Measurements from ENCODE around the gene SUMF2.
"Not testable (repeated sequence)": the region's sequence is repeated elsewhere in the genome, so short reads cannot be mapped to it uniquely, and the experiment has no call there.

Gene SUMF2

DNA sequence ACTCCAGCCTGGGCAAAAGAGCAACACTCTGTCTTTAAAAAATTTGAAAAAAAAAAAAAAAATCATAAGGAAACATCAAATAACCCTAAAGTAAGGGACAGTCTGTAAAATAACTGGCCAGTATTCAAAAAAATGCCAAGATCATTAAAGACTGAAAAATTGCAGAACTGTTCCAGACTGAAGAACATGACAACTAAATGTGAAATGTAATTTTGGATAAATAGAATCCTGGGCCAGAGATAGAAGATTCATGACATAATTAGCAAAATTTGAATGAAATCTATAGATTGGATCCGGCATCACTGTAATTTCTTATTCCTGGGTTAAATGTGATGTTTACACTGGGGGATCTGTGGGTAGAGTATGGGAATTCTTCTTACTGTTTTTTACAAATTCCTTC lies 15.8 kb upstream of the SUMF2 start:
- Histone ChIP-seq H3K9ac (ENCODE audit: low read length) (no peak overlapping the region), H3K4me3 (ENCODE audit: insufficient read depth, low read length, poor library complexity, severe bottlenecking) (no peak overlapping the region), H3K9me2 (replicated peaks; ENCODE audit: insufficient read depth, low read length) (no peaks in the 10 kb centered on the region), H3K27me3 (ENCODE audit: low read length) (no peaks in the 10 kb centered on the region), H3F3A (ENCODE audit: insufficient read depth) (0 out of 2 replicates have a peak, but pooled peaks cover 10% of the 10 kb centered on the region), H3K4me2 (ENCODE audit: low read depth, low read length, poor library complexity, severe bottlenecking) (no peak overlapping the region), H3K36me3 (ENCODE audit: low read length) (peaks cover 5% of the 10 kb centered on the region), H3K9me3 (ENCODE audit: insufficient read depth, low read length) (no peaks in the 10 kb centered on the region), H3K27ac (ENCODE audit: low read depth, low read length) (no peak overlapping the region), H3K79me2 (ENCODE audit: insufficient read depth, low read length) (peaks cover 60% of the 10 kb centered on the region), H2AFZ (ENCODE audit: low read depth, low read length, severe bottlenecking) (no peak overlapping the region), H4K20me1 (ENCODE audit: low read depth, low read length) (peaks cover 4% of the 10 kb centered on the region; the same call in 1 of the 2 replicates)
- no peak for TF ChIP-seq CTCF (IDR thresholded peaks at IDR 0.05; ENCODE audit: insufficient read depth, low read length, poor library complexity, severe bottlenecking)

DNA sequence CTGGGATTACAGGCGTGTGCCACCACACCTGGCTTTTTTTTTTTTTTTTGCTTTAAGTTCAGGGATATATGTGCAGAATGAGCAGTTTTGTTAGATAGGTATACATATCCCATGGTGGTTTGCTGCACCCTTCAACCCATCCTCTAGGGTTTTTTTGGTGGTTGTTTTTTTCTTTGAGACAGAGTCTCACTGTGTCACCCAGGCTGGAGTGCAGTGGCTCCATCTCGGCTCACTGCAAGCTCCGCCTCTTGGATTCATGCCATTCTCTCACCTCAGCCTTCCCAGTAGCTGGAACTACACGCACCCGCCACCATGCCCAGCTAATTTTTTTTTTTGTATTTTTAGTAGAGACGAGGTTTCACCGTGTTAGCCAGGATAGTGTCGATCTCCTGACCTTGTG lies 15.3 kb upstream of the SUMF2 start:
- H3K9me3 ChIP-seq (ENCODE audit: insufficient read depth, low read length); H3K4me2 ChIP-seq (ENCODE audit: low read depth, low read length, poor library complexity, severe bottlenecking); H3K27ac ChIP-seq (ENCODE audit: low read depth, low read length); H3K9me2 ChIP-seq (replicated peaks; ENCODE audit: insufficient read depth, low read length); H3K9ac ChIP-seq (ENCODE audit: low read length); H3K36me3 ChIP-seq (ENCODE audit: low read length); H3K4me3 ChIP-seq (ENCODE audit: insufficient read depth, low read length, poor library complexity, severe bottlenecking); H3K27me3 ChIP-seq (ENCODE audit: low read length); H2AFZ ChIP-seq (ENCODE audit: low read depth, low read length, severe bottlenecking); H4K20me1 ChIP-seq (ENCODE audit: low read depth, low read length): not testable (repeated sequence)
- H3K79me2 ChIP-seq (ENCODE audit: insufficient read depth, low read length): peaks cover 65% of the 10 kb centered on the region
- H3F3A ChIP-seq (ENCODE audit: insufficient read depth): peaks cover 15% of the 10 kb centered on the region; the same call in 1 of the 2 replicates

DNA sequence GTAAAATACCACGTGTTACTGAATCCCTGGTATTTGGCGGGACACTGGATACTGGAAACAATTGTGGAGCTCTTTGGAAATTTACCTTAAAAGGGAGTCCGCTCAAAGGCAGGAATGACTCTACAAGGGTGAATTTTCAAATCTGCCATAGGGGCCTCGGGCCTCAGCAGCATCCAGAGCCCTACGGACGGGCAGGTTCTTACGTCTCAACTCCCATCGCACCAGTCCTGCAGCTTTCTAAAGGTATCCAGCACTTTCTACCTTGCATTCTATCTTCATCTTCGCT lies 13.1 kb upstream of the SUMF2 start:
- Histone ChIP-seq H3K27me3 (ENCODE audit: low read length) (no peaks in the 10 kb centered on the region), H3K9ac (ENCODE audit: low read length) (peak overlapping the region; percentile 89), H3F3A (ENCODE audit: insufficient read depth) (peaks cover 23% of the 10 kb centered on the region), H3K9me3 (ENCODE audit: insufficient read depth, low read length) (no peaks in the 10 kb centered on the region), H4K20me1 (ENCODE audit: low read depth, low read length) (peaks cover 6% of the 10 kb centered on the region; the same call in 1 of the 2 replicates), H3K9me2 (replicated peaks; ENCODE audit: insufficient read depth, low read length) (no peaks in the 10 kb centered on the region), H3K4me3 (ENCODE audit: insufficient read depth, low read length, poor library complexity, severe bottlenecking) (peak overlapping the region; percentile 88), H3K79me2 (ENCODE audit: insufficient read depth, low read length) (peaks cover 77% of the 10 kb centered on the region), H3K27ac (ENCODE audit: low read depth, low read length) (peak overlapping the region; percentile 75), H2AFZ (ENCODE audit: low read depth, low read length, severe bottlenecking) (peak overlapping the region; percentile 68), H3K4me2 (ENCODE audit: low read depth, low read length, poor library complexity, severe bottlenecking) (peak overlapping the region; percentile 62), H3K36me3 (ENCODE audit: low read length) (peaks cover 27% of the 10 kb centered on the region)
- no peak for TF ChIP-seq CTCF (IDR thresholded peaks at IDR 0.05; ENCODE audit: insufficient read depth, low read length, poor library complexity, severe bottlenecking)

DNA sequence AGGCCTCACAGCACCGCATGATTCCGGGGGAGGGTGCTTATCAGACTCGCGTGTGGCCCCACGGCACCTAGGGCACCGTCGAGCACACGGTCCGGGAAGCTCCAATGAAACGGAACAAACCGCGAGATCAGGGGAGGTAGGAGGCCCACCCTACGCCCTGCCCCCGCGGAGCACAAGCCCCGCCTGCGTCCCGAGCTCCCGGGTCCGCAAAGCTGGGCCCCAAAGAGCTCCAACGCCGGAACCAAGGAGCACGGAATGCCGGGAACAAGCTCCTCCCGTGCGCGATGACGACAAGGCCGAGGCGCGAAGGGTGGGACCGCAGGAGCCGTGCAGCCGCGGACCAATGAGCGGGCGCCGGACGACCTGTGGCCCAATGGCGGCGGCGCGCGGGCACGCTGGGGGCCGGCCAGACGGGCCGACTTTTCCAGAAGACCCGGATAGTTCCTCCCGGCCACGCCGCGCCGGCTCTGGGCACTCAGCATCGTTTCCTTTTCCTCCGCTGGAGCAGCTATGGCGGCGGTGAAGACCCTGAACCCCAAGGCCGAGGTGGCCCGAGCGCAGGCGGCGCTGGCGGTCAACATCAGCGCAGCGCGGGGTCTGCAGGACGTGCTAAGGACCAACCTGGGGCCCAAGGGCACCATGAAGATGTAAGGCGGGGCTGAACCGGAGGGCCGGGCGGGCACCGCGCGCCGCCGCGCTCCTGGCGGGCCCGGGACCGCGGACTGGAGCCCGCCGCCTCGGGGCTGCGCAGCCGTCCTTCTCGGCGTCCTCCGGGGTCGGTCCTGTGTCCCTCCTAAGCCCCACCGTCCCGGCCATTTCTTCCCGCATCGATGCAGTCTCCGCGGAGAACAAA lies 12.5 kb upstream of the SUMF2 start, which contains the start of the genes CCT6A and PSPH:
Gene CCT6A (plus strand): TSS at position 427 of the 853 bp plus-strand sequence. CDS start 84 bp downstream, at position 511.
Gene PSPH (minus strand): TSS at position 106 of the 853 bp plus-strand sequence. CDS start 30,232 bp downstream, outside the sequence.
- Histone ChIP-seq H3K9me3 (ENCODE audit: insufficient read depth, low read length) (no peaks in the 10 kb centered on the region), H3K4me3 (ENCODE audit: insufficient read depth, low read length, poor library complexity, severe bottlenecking) (peak within 1 kb of the TSS; percentile 88), H3K27me3 (ENCODE audit: low read length) (no peaks in the 10 kb centered on the region), H2AFZ (ENCODE audit: low read depth, low read length, severe bottlenecking) (peak within 1 kb of the TSS; percentile 68), H3K4me2 (ENCODE audit: low read depth, low read length, poor library complexity, severe bottlenecking) (peak within 1 kb of the TSS; percentile 70), H3K36me3 (ENCODE audit: low read length) (peaks cover 33% of the 10 kb centered on the region), H3K9me2 (replicated peaks; ENCODE audit: insufficient read depth, low read length) (no peaks in the 10 kb centered on the region), H3K9ac (ENCODE audit: low read length) (peak within 1 kb of the TSS; percentile 89), H3K27ac (ENCODE audit: low read depth, low read length) (peak within 1 kb of the TSS; percentile 75), H3F3A (ENCODE audit: insufficient read depth) (peaks cover 26% of the 10 kb centered on the region), H3K79me2 (ENCODE audit: insufficient read depth, low read length) (peaks cover 78% of the 10 kb centered on the region), H4K20me1 (ENCODE audit: low read depth, low read length) (peaks cover 6% of the 10 kb centered on the region; the same call in 1 of the 2 replicates)
- TF ChIP-seq EZH2phosphoT487 (conservative IDR thresholded peaks at IDR 0.05; ENCODE audit: low read length) (no peak), CTCF (IDR thresholded peaks at IDR 0.05; ENCODE audit: insufficient read depth, low read length, poor library complexity, severe bottlenecking) (no peak)
